Neuronal stem cell (in vitro differentiated cells): ENCODE results near the gene NPM1.

ENCODE experiments used
- DNase-seq: peaks from one replicate; pipeline ENCODE4 v3.0.0-alpha.2; 2013; ENCODE audit warnings: low spot score
- H2AFZ ChIP-seq: one replicate; pipeline ENCODE4 v1.6.1; 2013; ENCODE audit warnings: mild to moderate bottlenecking, low read length, inconsistent platforms
- H2AK5ac ChIP-seq: 2 replicates; pipeline ENCODE4 v1.6.1; 2013; ENCODE audit warnings: low read depth, mild to moderate bottlenecking, inconsistent platforms, low read length, moderate library complexity, mixed read lengths
- H2BK120ac ChIP-seq: 2 replicates; pipeline ENCODE4 v1.6.1; 2013; ENCODE audit warnings: low read depth, mild to moderate bottlenecking, inconsistent platforms, low read length, moderate library complexity, mixed read lengths
- H2BK12ac ChIP-seq: one replicate; pipeline ENCODE4 v1.6.1; 2013; ENCODE audit warnings: low read length, inconsistent platforms
- H2BK15ac ChIP-seq: 2 replicates; pipeline ENCODE4 v1.6.1; 2013; ENCODE audit warnings: mild to moderate bottlenecking, low read length, inconsistent platforms, mixed read lengths
- H2BK5ac ChIP-seq: one replicate; pipeline ENCODE4 v1.6.1; 2013; ENCODE audit warnings: inconsistent platforms, mild to moderate bottlenecking, low read length, moderate library complexity
- H3K14ac ChIP-seq: one replicate; pipeline ENCODE4 v1.6.1; 2013; ENCODE audit warnings: low read length, inconsistent platforms
- H3K18ac ChIP-seq: 2 replicates; pipeline ENCODE4 v1.6.1; 2013; ENCODE audit warnings: low read length, inconsistent platforms
- H3K23ac ChIP-seq: 2 replicates; pipeline ENCODE4 v1.6.1; 2013; ENCODE audit warnings: low read depth, mild to moderate bottlenecking, mixed read lengths, low read length, inconsistent platforms; ENCODE audit not compliant: poor library complexity
- H3K27ac ChIP-seq: replicated peaks from 3 replicates; pipeline ENCODE4 v1.5.1; 2013; ENCODE audit warnings: low read length, inconsistent platforms
- H3K27me3 ChIP-seq, 3 experiments: 2 replicates each; pipeline ENCODE4 v1.6.1; 2013; ENCODE audit warnings: low read length in 3 of 3, mild to moderate bottlenecking in 2 of 3, inconsistent platforms in 1 of 3, low read depth in 1 of 3, mixed read lengths in 1 of 3, moderate library complexity in 1 of 3; ENCODE audit not compliant: control insufficient read depth in 3 of 3, insufficient read depth in 3 of 3
- H3K36me3 ChIP-seq, 2 donors: replicated peaks in 1 of 2; 2 replicates each; pipeline ENCODE4 v1.6.1; 2013; ENCODE audit warnings: low read length in 2 of 2; ENCODE audit not compliant: control insufficient read depth in 2 of 2, insufficient read depth in 2 of 2
- H3K4ac ChIP-seq: 2 replicates; pipeline ENCODE4 v1.6.1; 2013; ENCODE audit warnings: inconsistent platforms, mild to moderate bottlenecking, low read length, moderate library complexity
- H3K4me1 ChIP-seq, 2 donors: 1 replicate in 1 of 2; 2 replicates in 1 of 2; pipeline ENCODE4 v1.6.1; 2013; ENCODE audit warnings: low read length in 2 of 2, low read depth in 1 of 2; ENCODE audit not compliant: control insufficient read depth in 2 of 2, insufficient read depth in 1 of 2
- H3K4me2 ChIP-seq: one replicate; pipeline ENCODE4 v1.6.1; 2013; ENCODE audit warnings: mild to moderate bottlenecking, low read length, inconsistent platforms; ENCODE audit not compliant: insufficient read depth, poor library complexity, severe bottlenecking
- H3K4me3 ChIP-seq, 2 donors: 2 replicates each; pipeline ENCODE4 v1.5.1; 2013; ENCODE audit warnings: low read length in 2 of 2, mild to moderate bottlenecking in 2 of 2, inconsistent platforms in 1 of 2, moderate library complexity in 1 of 2
- H3K79me1 ChIP-seq: one replicate; pipeline ENCODE4 v1.6.1; 2013; ENCODE audit warnings: low read depth, mild to moderate bottlenecking, inconsistent platforms, low read length, moderate library complexity
- H3K9ac ChIP-seq: one replicate; pipeline ENCODE4 v1.6.1; 2013; ENCODE audit warnings: mild to moderate bottlenecking, low read depth, low read length, inconsistent platforms; ENCODE audit not compliant: poor library complexity
- H3K9me3 ChIP-seq, 2 donors: replicated peaks in 1 of 2; 2 replicates each; pipeline versions ENCODE3 to v1.6.1; 2013; ENCODE audit warnings: low read length in 2 of 2, mild to moderate bottlenecking in 2 of 2, inconsistent platforms in 1 of 2, low read depth in 1 of 2, mixed read lengths in 1 of 2, moderate library complexity in 1 of 2; ENCODE audit not compliant: control insufficient read depth in 2 of 2, insufficient read depth in 1 of 2
- H4K8ac ChIP-seq: one replicate; pipeline ENCODE4 v1.6.1; 2013; ENCODE audit warnings: low read depth, mild to moderate bottlenecking, inconsistent platforms, low read length, moderate library complexity
- H4K91ac ChIP-seq: one replicate; pipeline ENCODE4 v1.6.1; 2013; ENCODE audit warnings: low read length, low read depth, mild to moderate bottlenecking, inconsistent platforms; ENCODE audit not compliant: poor library complexity
- WGBS, 2 donors: extraction: QIAGEN DNeasy Blood & Tissue Kit; methylation state at CpG; one replicate each; pipeline ENCODE4 v1.1.7; 2013; ENCODE audit warnings: missing lambda C conversion rate in 2 of 2, mixed read lengths in 1 of 2; ENCODE audit not compliant: insufficient read length in 2 of 2, insufficient replicate concordance in 1 of 2; ENCODE audit errors: extremely low coverage in 2 of 2; 5-methylcytosine and 5-hydroxymethylcytosine counted together

The NPM1 gene

GRCh38 chr5:171426266-171426665, 38.6 kb downstream of the NPM1 start:
- H3K14ac ChIP-seq: no peak overlapping the region
- H3K9me3 ChIP-seq: no peaks in the 10 kb centered on the region
- H3K18ac ChIP-seq: no peak overlapping the region
- no peak overlapping the region for H4K91ac ChIP-seq
- peaks cover 6 to 17% (median 10%) of the 10 kb centered on the region in 3 experiments for H3K27me3 ChIP-seq
- H2AFZ ChIP-seq: no peak overlapping the region
- no peak overlapping the region for H3K4ac ChIP-seq
- no peak overlapping the region for H3K4me2 ChIP-seq
- no peak for DNase-seq
- peaks cover 9 to 18% of the 10 kb centered on the region in 2 donors for H3K4me1 ChIP-seq
- H2BK12ac ChIP-seq: no peak overlapping the region
- no peak overlapping the region for H2BK120ac ChIP-seq
- no peaks in the 10 kb centered on the region for H3K79me1 ChIP-seq
- no peak overlapping the region for H3K9ac ChIP-seq
- H2BK5ac ChIP-seq: no peak overlapping the region
- H3K36me3 ChIP-seq: no peaks in the 10 kb centered on the region
- H3K4me3 ChIP-seq: no peak overlapping the region
- H2BK15ac ChIP-seq: no peak overlapping the region
- H3K27ac ChIP-seq: no peak overlapping the region
- WGBS, 2 donors: no CpG with 5 or more reads among the region's 4 CpGs
- H2AK5ac ChIP-seq: no peak overlapping the region
- no peak overlapping the region for H4K8ac ChIP-seq
- H3K23ac ChIP-seq: no peak overlapping the region

GRCh38 chr5:171426680-171427079, 39.0 kb downstream of the NPM1 start:
- no peak overlapping the region for H4K8ac ChIP-seq
- H3K4ac ChIP-seq: no peak overlapping the region
- DNase-seq: no peak
- H2BK12ac ChIP-seq: no peak overlapping the region
- peaks cover 9 to 18% of the 10 kb centered on the region in 2 donors for H3K4me1 ChIP-seq
- H3K23ac ChIP-seq: no peak overlapping the region
- no peak overlapping the region for H3K14ac ChIP-seq
- no peak overlapping the region for H2BK120ac ChIP-seq
- H3K9ac ChIP-seq: no peak overlapping the region
- no peaks in the 10 kb centered on the region for H3K9me3 ChIP-seq
- H2AFZ ChIP-seq: no peak overlapping the region
- no peak overlapping the region for H2BK15ac ChIP-seq
- no peaks in the 10 kb centered on the region for H3K79me1 ChIP-seq
- H2AK5ac ChIP-seq: no peak overlapping the region
- H3K18ac ChIP-seq: no peak overlapping the region
- H2BK5ac ChIP-seq: no peak overlapping the region
- no peak overlapping the region for H3K27ac ChIP-seq
- no peaks in the 10 kb centered on the region for H3K36me3 ChIP-seq
- H4K91ac ChIP-seq: no peak overlapping the region
- H3K4me3 ChIP-seq: no peak overlapping the region
- H3K27me3 ChIP-seq: peaks cover 4 to 13% (median 6%) of the 10 kb centered on the region in 3 experiments
- H3K4me2 ChIP-seq: no peak overlapping the region
- WGBS, 2 donors: no CpG with 5 or more reads among the region's 9 CpGs

GRCh38 chr5:171427318-171428167, 39.9 kb downstream of the NPM1 start:
- Histone ChIP-seq H3K27ac (no peak overlapping the region), H2BK15ac (no peak overlapping the region), H3K27me3 (peaks cover 0 to 4% (median 0%) of the 10 kb centered on the region in 3 experiments), H3K23ac (no peak overlapping the region), H2AFZ (no peak overlapping the region), H3K79me1 (no peaks in the 10 kb centered on the region), H3K36me3 (no peaks in the 10 kb centered on the region), H2BK12ac (no peak overlapping the region), H3K4me3 (no peak overlapping the region), H3K14ac (no peak overlapping the region), H2BK5ac (no peak overlapping the region), H2BK120ac (no peak overlapping the region), H3K4me2 (no peak overlapping the region), H2AK5ac (no peak overlapping the region), H3K9ac (no peak overlapping the region), H3K4me1 (peaks cover 6 to 12% of the 10 kb centered on the region in 2 donors), H3K18ac (peak overlapping the region; percentile 41), H3K4ac (no peak overlapping the region), H4K8ac (no peak overlapping the region), H3K9me3 (no peaks in the 10 kb centered on the region), H4K91ac (no peak overlapping the region)
- no peak for DNase-seq
- no CpG with 5 or more reads among the region's 20 CpGs for WGBS, 2 donors

- no peak overlapping the region for H3K4ac ChIP-seq
- no peaks in the 10 kb centered on the region for H3K27me3 ChIP-seq
- H3K23ac ChIP-seq: peak overlapping the region; percentile 10
- peak overlapping the region; percentile 57 for H2AK5ac ChIP-seq
- no peak overlapping the region for H2BK120ac ChIP-seq
- no peak overlapping the region for H4K91ac ChIP-seq
- no peak overlapping the region for H3K4me3 ChIP-seq
- no peak overlapping the region for H2AFZ ChIP-seq
- no CpG with 5 or more reads among the region's 9 CpGs for WGBS, 2 donors
- DNase-seq: no peak
- H2BK15ac ChIP-seq: no peak overlapping the region
- no peak overlapping the region for H2BK12ac ChIP-seq
- no peaks in the 10 kb centered on the region for H3K79me1 ChIP-seq
- no peak overlapping the region for H3K9ac ChIP-seq
- H3K4me1 ChIP-seq: peaks cover 9 to 12% of the 10 kb centered on the region in 2 donors
- H2BK5ac ChIP-seq: no peak overlapping the region
- H3K27ac ChIP-seq: no peak overlapping the region
- H3K18ac ChIP-seq: peak overlapping the region; percentile 41
- H3K36me3 ChIP-seq: no peaks in the 10 kb centered on the region
- H3K9me3 ChIP-seq: no peaks in the 10 kb centered on the region
- no peak overlapping the region for H3K14ac ChIP-seq
- no peak overlapping the region for H3K4me2 ChIP-seq
- no peak overlapping the region for H4K8ac ChIP-seq
Observed at GRCh38 chr5:171428168-171428696, 40.6 kb downstream of the NPM1 start.
